Thyroid gland (tissue), 4 donors: ENCODE data around the gene ESYT1.

Experiments used
- CTCF ChIP-seq, 6 experiments: fragments of 200-600 bp in 3 of 6; fragments of 450-650 bp in 3 of 6; sonication (generic) in 3 of 6; IDR thresholded peaks; one replicate each; pipeline ENCODE4 v1.5.1; 2016 to 2019; ENCODE audit warnings: antibody characterized with exemption in 6 of 6, mild to moderate bottlenecking in 2 of 6, inconsistent platforms in 1 of 6, moderate library complexity in 1 of 6
- POLR2A ChIP-seq, 2 donors: fragments of 450-650 bp; IDR thresholded peaks; one replicate each; pipeline ENCODE4 v1.6.1; 2017; ENCODE audit warnings: antibody characterized with exemption in 2 of 2, mild to moderate bottlenecking in 2 of 2, moderate library complexity in 1 of 2

- TF ChIP-seq CTCF (IDR thresholded peaks at IDR 0.05) (no peak), POLR2A (IDR thresholded peaks at IDR 0.05) (no peak)
Observed at GRCh38 chr12:56141946-56142784, 14.1 kb downstream of the ESYT1 start.
